NCI-H2227 (cell line): ENCODE measurements around the gene ZNF154.

Experiments
- DNase-seq: peaks from one replicate; lab custom pipeline; 2025; ENCODE audit not compliant: unreplicated experiment; lab: John Stamatoyannopoulos, UW

Gene ZNF154

GRCh38 chr19:57682226-57682766, 26.7 kb downstream of the ZNF154 start:
- no peak for DNase-seq

DNA sequence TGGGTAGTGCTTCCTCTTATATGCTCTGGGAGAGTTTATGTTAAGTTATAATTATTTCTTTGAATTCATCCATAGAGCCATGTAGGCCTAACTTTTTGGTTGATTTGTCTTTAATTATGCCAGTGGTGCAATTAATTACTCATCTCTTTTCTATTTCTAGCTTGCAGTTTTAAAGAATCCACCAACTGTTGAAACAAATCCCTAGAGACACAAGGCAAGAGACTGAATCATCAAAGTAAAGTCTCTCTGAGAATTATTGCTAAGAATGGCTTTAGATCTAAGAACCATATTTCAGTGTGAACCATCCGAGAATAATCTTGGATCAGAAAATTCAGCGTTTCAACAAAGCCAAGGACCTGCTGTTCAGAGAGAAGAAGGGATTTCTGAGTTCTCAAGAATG, 33.1 kb downstream of the ZNF154 start:
- no peak for DNase-seq

DNA sequence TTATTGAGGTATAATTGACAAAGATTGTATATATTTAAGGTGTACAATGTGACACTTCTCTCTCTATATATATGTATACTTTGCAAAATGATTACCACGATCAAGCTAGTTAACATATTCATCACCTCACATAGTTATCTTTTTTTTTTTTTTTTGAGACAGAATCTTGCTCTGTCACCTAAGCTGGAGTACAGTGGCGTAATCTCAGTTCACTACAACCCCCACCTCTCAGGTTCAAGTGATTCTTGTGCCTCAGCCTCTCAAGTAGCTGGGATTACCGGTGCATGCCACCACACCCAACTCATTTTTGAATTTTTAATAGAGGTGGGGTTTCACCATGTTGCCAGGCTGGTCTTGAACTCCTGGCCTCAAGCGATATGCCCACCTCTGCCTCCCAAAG, 36.5 kb downstream of the ZNF154 start:
- DNase-seq: no peak

DNA sequence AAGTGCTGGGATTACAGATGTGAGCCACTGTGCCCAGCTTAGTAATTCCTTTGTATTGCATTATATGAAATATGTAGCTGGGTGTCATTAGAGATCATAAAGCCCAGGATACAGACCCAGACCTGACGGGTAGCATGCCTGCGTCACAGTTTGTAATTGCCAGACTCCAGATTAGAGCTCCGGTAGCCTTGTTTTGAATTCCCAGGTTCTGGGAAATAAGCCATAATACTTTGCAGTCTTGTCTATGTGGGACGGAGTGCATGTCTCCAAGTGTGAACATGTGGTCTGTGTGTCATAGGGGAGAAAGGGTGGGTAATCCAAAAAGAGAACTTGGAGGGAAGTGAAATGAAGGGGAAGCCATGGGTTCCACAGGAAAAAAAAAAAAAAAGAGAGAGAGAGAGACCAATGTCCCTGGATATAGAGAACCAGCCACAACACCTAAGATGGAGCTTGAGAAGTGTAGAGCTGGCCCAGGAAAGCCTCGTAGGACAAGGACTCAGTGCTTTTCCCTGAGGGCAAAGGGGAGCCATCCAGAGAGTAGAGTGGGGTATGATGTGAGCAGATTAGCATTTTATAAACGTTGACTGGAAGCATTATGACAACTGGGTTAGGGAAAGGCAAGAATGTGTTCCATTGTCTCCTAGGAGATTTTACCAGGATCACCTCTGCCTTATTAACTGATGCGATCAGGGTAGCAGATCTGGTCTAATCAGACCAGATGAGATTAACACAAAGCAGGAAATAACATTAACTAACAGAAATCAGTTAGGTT, 37.7 kb downstream of the ZNF154 start:
- no peak for DNase-seq

DNA sequence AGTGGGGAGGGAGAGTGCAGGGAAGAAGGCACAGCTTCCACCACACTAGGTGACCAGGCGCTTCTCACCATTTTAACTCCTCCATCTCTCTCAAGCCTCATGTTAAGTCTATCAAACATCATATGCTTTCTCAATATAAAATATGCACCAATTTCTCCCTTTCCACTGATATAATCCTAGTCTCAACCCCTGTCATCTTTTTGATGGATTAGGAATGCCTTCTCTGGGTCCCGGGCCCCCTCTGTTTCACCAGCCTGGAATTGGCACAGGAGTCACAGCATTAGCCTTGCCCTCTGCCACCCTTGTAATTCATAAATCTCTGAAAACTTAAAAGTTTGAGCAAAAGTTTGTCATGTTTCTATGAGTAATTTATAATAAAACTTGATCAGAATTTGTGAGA, 40.4 kb downstream of the ZNF154 start, which contains the start of gene ZSCAN4:
Gene ZSCAN4 (plus strand): TSS at position 301 of the 400 bp plus-strand sequence. CDS start 7,211 bp downstream, outside the sequence.
- no peak for DNase-seq

- no peak for DNase-seq
Measured at GRCh38 chr19:57667228-57667627, 41.8 kb downstream of the ZNF154 start.

DNA sequence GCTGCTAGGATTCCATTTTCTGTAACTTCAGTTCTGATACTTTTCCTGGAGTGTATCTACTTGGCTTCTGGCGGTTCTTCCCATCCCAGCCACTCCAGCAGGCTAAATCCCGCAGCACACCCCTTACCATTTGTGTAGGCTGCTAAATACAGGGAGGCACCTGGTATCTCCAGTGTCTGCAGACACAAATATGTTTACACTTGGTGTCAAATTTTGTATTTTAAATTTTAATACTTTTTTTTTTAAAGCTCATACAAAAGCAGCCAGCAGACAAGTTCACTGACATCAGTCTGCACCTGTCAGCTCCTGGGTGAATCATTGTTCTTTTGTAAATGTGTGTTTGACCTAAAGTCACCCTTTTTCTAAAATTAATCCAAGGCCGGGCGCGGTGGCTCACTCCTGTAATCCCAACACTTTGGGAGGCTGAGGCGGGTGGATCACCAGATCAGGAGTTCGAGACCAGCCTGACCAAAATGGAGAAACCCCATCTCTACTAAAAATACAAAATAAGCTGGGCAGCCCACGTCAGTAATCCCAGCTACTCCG, 43.7 kb downstream of the ZNF154 start:
- no peak for DNase-seq

GRCh38 chr19:57664269-57665127, 44.5 kb downstream of the ZNF154 start:
- DNase-seq: peak; percentile 89

DNA sequence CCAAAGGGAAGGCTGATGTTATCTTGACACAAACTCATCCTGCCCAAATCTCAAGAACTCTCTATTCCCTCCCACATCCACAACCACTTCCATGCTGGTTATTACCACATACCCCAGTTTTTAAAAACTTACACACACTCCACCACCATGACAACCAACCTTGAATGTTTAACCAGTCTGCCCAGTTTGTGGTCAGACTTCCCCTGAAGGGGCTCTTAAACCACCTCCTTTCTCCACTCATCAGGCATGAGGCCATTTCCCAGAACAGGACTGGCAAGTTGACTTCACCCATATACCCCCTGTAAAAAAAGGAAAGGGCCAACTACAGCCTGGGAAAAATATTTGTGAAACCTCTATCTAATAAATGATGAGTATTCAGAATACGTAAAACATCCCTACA, 52.7 kb downstream of the ZNF154 start:
- DNase-seq: no peak

- no peak for DNase-seq
Measured at GRCh38 chr19:57655443-57655842, 53.6 kb downstream of the ZNF154 start.

- no peak for DNase-seq
Measured at GRCh38 chr19:57653689-57654088, 55.3 kb downstream of the ZNF154 start.

DNA sequence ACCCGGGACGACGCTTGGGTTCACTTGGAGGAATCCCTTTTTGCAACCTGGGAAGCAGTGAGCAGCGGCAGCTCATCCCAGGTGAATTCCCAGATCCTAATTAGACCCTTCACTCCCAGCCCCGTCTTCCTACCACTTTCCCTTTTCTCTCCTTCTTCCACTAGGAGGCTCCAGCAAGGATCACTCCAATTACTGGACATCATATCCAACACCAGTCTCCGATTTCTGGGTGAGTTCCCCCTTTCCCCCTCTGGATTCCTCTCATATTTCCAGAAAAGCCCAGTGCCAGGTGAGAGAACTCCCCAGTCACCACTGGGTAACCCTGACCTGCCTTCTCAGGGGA, 57.4 kb downstream of the ZNF154 start:
- no peak for DNase-seq

GRCh38 chr19:57648331-57649003, 60.5 kb downstream of the ZNF154 start:
- DNase-seq: no peak
